Measurements from ENCODE around the gene ZSWIM8. TPM values are rescaled to one million over a fixed set of nuclear protein-coding genes. Genes with fewer than 3 reads are reported as not detected.

The ZSWIM8 gene
- total and polyA plus RNA-seq, 10 of the 15 experiments (the other 5 are each of a cell fraction or from before 2014, with no cell fraction given), result 7.8 to 47.1 (median 23.6) TPM

DNA sequence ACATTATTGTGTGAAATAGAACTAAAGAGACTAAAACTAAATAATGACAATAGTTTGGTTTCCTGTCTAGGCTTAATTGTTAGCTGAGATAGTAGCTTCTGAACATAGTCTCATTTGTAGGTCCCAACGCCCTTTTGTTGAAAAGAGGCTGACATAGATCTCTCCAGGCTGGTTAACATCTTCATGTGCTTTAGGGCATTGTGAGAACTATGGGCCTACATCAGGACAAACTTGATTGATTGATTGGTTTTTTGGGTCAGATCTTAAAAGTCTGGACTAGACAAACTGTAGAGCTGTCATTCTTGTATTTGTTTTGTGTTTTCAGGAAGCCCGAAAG lies 2.7 kb upstream of the ZSWIM8 start:
- Histone ChIP-seq H3K9me3 (replicated peaks; ENCODE audit: control insufficient read depth, insufficient read depth, low read length) (no peaks in the 10 kb centered on the region), H3K4me3 (peak overlapping the region; percentile 91), H4K20me1 (ENCODE audit: control insufficient read depth, insufficient read depth) (no peaks in the 10 kb centered on the region), H3K36me3 (ENCODE audit: control insufficient read depth in 2 of 2, insufficient read depth in 2 of 2, low read length in 1 of 2) (peaks cover 0 to 3% of the 10 kb centered on the region in 2 experiments; a peak in 1 of 4 replicates), H3K4me2 (ENCODE audit: control insufficient read depth, insufficient read depth) (peak overlapping the region; percentile 90), H3K27ac (ENCODE audit: control insufficient read depth, insufficient read depth) (0 out of 2 replicates have a peak overlapping the region, but pooled peaks have one; percentile 75), H3K9ac (ENCODE audit: control insufficient read depth, insufficient read depth, low read length) (peak overlapping the region; percentile 93), H2AFZ (ENCODE audit: control insufficient read depth, low read depth, low read length) (no peak overlapping the region), H3K27me3 (replicated peaks in 1 of 2; ENCODE audit: control insufficient read depth in 2 of 2, insufficient read depth in 2 of 2, low read length in 1 of 2) (no peaks in the 10 kb centered on the region), H3K79me2 (ENCODE audit: control insufficient read depth, insufficient read depth, low read length) (peaks cover 66% of the 10 kb centered on the region), H3K4me1 (ENCODE audit: control insufficient read depth, insufficient read depth, low read length) (peaks cover 10% of the 10 kb centered on the region)
- FAIRE-seq, result no peak
- CTCF ChIA-PET, result interaction anchor here (0.9 to 4.5 kb wide), 4 partner anchors 10 to 97 kb away, joined by 3 to 40 read pairs (median 4); a partner anchor contains a TSS
- POLR2A ChIA-PET, result interaction anchor here (1.3 to 5.0 kb wide), 7 partner anchors 10 to 184 kb away, joined by 3 to 40 read pairs (median 15); partner anchors contain the start of gene SEC24C
- in situ Hi-C loops (cut with MboI), result no loop called here
- TF ChIP-seq ASH2L (IDR thresholded peaks at IDR 0.05; ENCODE audit: borderline replicate concordance, low read depth), result no peak
- TF ChIP-seq ZNF24 (IDR thresholded peaks at IDR 0.05), result 0 out of 2 replicates have a peak, but pooled peaks have one; percentile 4
- intact Hi-C loops (cut with micrococcal nuclease; ENCODE audit: unreplicated experiment), result loop anchor here (10.0 kb wide), 1 partner anchor 128 kb away; the partner anchor contains the start of gene SYNPO2L
- no peak for ATAC-seq
- no peak for DNase-seq (ENCODE audit: low read depth, low spot score)
- SMC1A ChIA-PET (ENCODE audit: uncharacterized antibody, unreplicated experiment), result interaction anchor here (1.2 to 4.9 kb wide), 9 partner anchors 10 to 122 kb away, joined by 3 to 31 read pairs (median 5); partner anchors contain the start of gene SEC24C
- BruUV-seq (replicated peaks), result TSS peak; percentile 67
- WGBS (ENCODE audit: insufficient coverage, insufficient replicate concordance, low lambda C conversion rate, missing lambda C conversion rate), result 50% methylated on average over 2 of the region's 2 CpGs
- RAD21 ChIA-PET (ENCODE audit: unreplicated experiment), result interaction anchor here (0.7 to 1.9 kb wide), 3 partner anchors 28 to 97 kb away, joined by 3 to 10 read pairs (median 3); no protein-coding TSS in a partner anchor

DNA sequence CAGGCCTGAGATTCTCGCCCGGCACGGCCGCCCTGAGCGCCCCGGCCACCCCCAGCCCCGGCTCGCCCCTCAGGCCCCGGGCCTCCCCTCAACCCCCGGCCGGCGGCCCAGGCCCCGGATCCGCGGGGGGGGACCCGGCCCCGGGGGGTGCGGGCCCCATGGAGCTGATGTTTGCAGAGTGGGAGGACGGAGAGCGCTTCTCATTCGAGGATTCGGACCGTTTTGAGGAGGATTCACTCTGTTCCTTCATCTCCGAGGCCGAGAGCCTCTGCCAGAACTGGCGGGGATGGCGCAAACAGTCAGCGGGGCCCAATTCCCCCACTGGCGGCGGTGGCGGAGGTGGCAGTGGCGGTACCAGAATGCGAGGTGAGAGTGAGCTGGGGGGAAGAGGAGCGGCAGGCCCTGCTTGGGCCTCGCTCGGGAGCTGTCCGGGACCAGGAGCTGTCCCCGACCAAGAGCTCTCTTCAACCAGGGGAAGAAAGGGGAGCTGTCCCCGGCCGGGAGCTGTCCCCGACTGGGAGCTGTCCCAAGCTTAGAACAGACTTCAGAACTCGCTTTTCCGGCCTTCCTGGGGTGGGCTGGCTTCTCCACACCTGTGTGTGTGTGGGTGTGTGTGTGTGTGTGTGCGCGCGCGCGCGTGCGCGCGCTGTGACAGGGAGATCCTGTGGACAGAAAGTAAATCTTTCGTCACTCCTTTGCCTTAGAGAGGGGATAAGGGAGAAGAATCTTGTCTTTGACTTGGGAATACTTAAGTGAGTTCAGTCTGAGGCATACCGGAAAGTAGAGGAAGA lies 510 bp downstream of the ZSWIM8 start:
- ATAC-seq, result peak; percentile 7
- peak overlapping the region; percentile 97 for H2AFZ ChIP-seq (ENCODE audit: control insufficient read depth, low read depth, low read length)
- in situ Hi-C loops (cut with MboI), result no loop called here
- TF ChIP-seq GATAD2B (conservative IDR thresholded peaks at IDR 0.05; ENCODE audit: low read depth) (0 out of 2 replicates have a peak, but pooled peaks have one; percentile 15), SMAD5 (IDR thresholded peaks at IDR 0.05; ENCODE audit: low read depth) (no peak), YY1 (IDR thresholded peaks at IDR 0.05; ENCODE audit: low read depth, low read length) (no peak), POU2F2 (IDR thresholded peaks at IDR 0.05; ENCODE audit: borderline replicate concordance, low read depth, low read length) (no peak), ZNF24 (IDR thresholded peaks at IDR 0.05) (no peak), PML (IDR thresholded peaks at IDR 0.05; ENCODE audit: low read length) (0 out of 2 replicates have a peak, but pooled peaks have one; percentile 11), NR2C2 (IDR thresholded peaks at IDR 0.05; ENCODE audit: borderline replicate concordance, control insufficient read depth, insufficient read length, low read depth) (no peak), DPF2 (IDR thresholded peaks at IDR 0.05) (no peak), ASH2L (IDR thresholded peaks at IDR 0.05; ENCODE audit: borderline replicate concordance, low read depth) (0 out of 2 replicates have a peak, but pooled peaks have one; percentile 47), FOXK2 (IDR thresholded peaks at IDR 0.05) (no peak), RCOR1 (conservative IDR thresholded peaks at IDR 0.05; ENCODE audit: low read depth, low read length) (no peak), KDM1A (IDR thresholded peaks at IDR 0.05; ENCODE audit: borderline replicate concordance) (no peak), HDGF (IDR thresholded peaks at IDR 0.05) (no peak), MTA2 (IDR thresholded peaks at IDR 0.05; ENCODE audit: low read depth) (no peak), EP300 (IDR thresholded peaks at IDR 0.05; ENCODE audit: borderline replicate concordance in 1 of 2, control insufficient read depth in 1 of 2, low read depth in 2 of 2, low read length in 2 of 2) (no peak), ZZZ3 (IDR thresholded peaks at IDR 0.05; ENCODE audit: control insufficient read depth, insufficient read length, low read depth) (no peak)

More for the DNA sequence above, 510 bp downstream of the ZSWIM8 start:
- ChIA-PET SMC1A (ENCODE audit: uncharacterized antibody, unreplicated experiment) (interaction anchor here (1.0 to 2.8 kb wide), 7 partner anchors 9 to 39 kb away, joined by 3 to 15 read pairs (median 5); a partner anchor contains a TSS), CTCF (interaction anchor here (0.9 to 1.5 kb wide), 3 partner anchors 11 to 26 kb away, joined by 3 to 6 read pairs (median 5); no protein-coding TSS in a partner anchor), POLR2A (interaction anchor here (0.5 to 4.6 kb wide), 8 partner anchors 9 to 132 kb away, joined by 4 to 40 read pairs (median 5); a partner anchor contains a TSS), RAD21 (ENCODE audit: unreplicated experiment) (interaction anchor here (0.6 to 2.2 kb wide), 10 partner anchors 10 to 256 kb away, joined by 3 to 12 read pairs (median 3); partner anchors contain the start of gene SEC24C)
- BruUV-seq (replicated peaks), result no TSS peak
- peaks cover 10% of the 10 kb centered on the region for H3K4me1 ChIP-seq (ENCODE audit: control insufficient read depth, insufficient read depth, low read length)
- DNase-seq (ENCODE audit: low read depth, low spot score) (no peak), FAIRE-seq (no peak)
- H4K20me1 ChIP-seq (ENCODE audit: control insufficient read depth, insufficient read depth), result peaks cover 4% of the 10 kb centered on the region; the same call in 1 of the 2 replicates
- H3K79me2 ChIP-seq (ENCODE audit: control insufficient read depth, insufficient read depth, low read length), result peaks cover 64% of the 10 kb centered on the region
- peak overlapping the region; percentile 91 for H3K4me3 ChIP-seq
- H3K9me3 ChIP-seq (replicated peaks; ENCODE audit: control insufficient read depth, insufficient read depth, low read length), result no peaks in the 10 kb centered on the region
- H3K27ac ChIP-seq (ENCODE audit: control insufficient read depth, insufficient read depth), result peak overlapping the region; percentile 85
- no peaks in the 10 kb centered on the region for H3K27me3 ChIP-seq (replicated peaks in 1 of 2; ENCODE audit: control insufficient read depth in 2 of 2, insufficient read depth in 2 of 2, low read length in 1 of 2)
- under 1% methylated on average over 33 of the region's 54 CpGs for WGBS (ENCODE audit: insufficient coverage, insufficient replicate concordance, low lambda C conversion rate, missing lambda C conversion rate)
- H3K4me2 ChIP-seq (ENCODE audit: control insufficient read depth, insufficient read depth), result peak overlapping the region; percentile 79
- H3K36me3 ChIP-seq (ENCODE audit: control insufficient read depth in 2 of 2, insufficient read depth in 2 of 2, low read length in 1 of 2), result peaks cover 0 to 7% of the 10 kb centered on the region in 2 experiments; a peak in 2 of 4 replicates
- H3K9ac ChIP-seq (ENCODE audit: control insufficient read depth, insufficient read depth, low read length), result peak overlapping the region; percentile 84
- intact Hi-C loops (cut with micrococcal nuclease; ENCODE audit: unreplicated experiment), result loop anchor here (1.0 to 10.0 kb wide), 3 partner anchors 25 to 131 kb away; partner anchors contain the start of genes NDST2 and SYNPO2L

All from GM12878 (cell line).